ENCODE measurements around the gene EFCAB6.

Gene EFCAB6

DNA sequence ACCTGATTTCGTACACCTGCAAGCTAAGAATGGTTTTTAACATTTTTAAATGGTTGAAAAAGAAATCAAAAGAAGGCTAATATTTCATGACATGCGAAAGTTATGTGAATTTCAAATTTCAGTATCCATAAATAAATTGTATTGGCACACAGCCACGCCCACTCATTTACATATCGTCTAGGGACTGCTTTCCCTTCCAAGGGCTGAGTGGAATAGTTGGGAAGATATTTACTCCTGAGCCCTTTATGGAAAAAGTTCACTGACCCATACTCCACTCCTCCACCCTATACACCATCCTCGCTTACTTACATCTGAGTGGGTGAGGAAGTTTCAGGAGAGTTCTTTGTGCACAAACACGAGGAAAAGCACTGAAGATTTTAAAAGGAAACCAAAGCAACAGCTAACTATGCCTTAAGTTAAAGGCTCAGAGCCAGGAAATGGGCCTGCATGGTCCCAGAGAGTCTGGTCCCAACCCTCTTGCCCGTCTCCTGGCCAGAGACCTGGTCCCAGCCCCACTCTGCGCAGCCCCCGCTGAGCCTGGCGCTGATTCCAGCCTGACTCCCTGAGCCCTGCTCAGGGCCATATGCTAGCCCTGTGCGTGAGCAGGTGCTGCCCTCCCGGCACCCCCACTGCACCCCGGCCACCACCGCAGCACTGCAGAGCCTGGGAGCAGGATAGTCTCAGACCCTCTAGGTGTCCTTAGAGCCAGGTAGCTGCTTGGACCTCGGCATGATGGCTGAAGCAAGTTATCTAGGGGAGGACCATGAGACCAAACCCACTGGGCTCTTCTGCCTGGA is 69.8 kb downstream of the EFCAB6 start:
- no peak for DNase-seq

DNA sequence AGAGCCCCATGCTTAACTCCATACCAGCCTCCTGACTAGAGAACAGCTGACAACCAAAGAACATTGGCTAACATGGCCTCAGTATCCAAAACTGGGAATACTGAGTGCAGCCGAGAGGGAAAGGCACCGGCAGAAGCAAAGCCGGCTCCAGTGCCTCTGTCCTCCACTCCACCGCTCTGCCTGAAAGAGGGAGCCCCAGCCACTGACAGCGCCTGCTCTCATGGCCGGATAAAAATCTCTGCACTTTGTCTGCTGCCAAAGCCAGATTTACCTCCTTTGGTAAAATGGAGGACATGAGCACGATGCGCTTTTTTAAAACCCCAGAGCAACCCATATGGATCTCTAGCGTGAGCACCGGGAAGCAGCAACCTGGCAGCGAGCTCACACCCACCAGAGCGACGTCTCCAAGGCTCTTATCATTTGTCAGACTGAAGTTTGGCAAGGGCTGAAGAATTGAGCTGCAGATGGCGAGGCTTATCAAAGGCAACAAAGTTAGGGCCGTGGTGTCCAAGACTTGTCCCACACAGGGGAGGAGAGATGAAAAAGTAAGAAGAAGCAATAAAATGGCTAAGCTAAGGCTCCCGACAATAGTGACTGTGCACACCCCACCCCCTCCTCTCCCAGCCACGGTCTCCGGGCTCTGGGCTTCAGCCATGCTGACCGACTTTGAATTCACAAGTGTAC is 71.4 kb downstream of the EFCAB6 start:
- DNase-seq = no peak

DNA sequence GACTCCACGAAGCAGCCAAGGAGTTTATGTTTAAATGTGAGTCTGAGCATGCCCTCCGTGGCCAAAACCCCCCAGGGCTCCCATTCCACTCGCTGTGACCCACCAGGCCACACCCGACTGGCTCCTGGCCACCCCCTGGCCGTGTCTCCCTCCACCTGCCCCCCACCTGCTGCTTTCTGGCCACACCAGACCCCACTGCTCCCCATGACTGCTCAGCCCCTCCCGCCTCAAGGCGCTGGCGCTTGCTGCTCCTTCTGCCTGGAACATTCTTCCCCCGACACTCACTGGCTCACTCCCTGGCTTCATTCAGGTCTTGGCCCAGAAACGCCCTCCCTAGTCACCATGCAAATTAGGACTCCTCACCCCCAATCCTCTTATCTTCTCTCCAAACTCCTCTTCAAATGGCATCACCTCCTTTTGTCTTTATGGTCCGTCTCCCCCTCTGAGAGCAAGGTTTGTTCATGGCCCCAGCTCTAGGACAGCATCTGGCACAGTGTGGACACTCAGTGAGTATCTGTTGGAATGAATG is 72.2 kb downstream of the EFCAB6 start:
- no peak for DNase-seq

DNA sequence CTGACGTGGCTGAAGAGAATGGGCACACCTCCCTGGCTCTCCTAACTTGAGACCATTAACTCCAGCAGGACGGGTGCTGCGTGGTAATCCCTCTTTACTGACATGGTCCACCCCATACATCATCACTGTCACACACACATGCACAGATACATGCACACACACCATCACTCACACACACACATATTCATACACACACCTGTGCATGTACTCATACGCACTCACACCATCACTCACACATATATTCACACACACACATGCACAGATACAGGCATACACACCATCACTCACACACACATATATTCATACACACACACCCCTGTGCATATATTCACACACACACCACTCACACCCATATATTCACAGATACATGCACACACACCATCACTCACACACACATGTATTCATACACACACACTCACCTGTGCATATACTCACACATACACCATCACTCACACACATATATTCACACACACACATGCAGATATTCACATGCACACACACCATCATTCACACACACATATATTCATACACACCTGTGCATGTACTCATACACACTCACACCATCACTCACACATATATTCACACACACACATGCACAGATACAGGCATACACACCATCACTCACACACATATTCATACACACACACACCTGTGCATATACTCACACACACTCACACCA is 74.8 kb downstream of the EFCAB6 start:
- DNase-seq = no peak

DNA sequence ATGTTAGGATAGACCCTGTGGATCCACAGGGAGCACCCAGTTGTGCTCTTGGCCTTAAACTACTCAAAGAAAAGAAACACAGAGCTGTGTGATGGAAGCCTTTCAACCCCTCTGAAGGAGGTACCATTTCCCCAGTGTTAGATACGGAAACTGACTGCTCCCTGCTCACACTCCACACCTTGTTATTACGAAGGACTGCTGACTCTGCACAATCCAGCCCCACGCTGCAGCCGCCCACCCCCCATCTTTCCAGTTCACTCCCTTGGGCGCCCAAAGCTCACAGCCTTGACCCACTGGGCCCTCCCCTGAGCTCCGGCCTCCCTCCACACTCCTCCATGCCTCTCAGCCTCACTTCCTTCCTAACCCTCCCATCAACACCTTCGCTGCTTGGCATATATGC is 75.5 kb downstream of the EFCAB6 start:
- DNase-seq = no peak

DNA sequence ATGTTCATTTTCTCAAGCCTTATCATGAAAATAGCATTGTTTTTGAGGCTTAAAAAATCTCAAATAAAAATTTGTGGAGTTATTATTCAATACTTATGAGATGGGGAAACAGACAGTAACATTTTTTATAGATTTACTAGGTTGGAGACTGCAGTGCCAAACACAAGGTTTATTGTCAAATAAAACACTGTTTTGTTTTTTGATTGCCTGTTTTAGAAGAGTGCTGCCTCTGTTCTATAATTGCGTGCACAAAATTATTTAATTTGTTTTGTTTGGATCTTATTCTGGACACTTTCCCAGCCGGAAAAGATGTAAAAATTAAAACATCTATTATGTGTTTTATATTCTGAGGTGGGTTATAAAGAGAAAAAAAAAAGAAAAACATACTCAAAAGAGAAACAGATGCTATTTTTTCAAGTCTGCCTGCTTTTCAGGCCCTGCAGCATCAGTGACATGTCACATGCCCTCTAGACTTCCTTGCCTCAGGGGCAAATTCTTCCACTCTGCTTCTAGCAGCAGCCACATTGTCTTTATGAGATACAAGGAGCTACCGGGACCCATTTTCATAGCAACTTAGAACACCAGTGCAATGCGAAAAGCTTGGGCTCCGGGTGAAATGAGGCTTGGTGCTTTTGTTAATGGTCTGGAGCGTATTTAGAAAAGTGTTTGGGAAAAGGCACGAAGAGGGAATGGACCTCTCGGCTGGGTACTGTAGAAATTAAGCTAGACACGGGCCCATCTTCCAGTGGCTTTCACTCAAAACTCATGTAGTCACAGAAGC is 77.5 kb downstream of the EFCAB6 start:
- DNase-seq = no peak

DNA sequence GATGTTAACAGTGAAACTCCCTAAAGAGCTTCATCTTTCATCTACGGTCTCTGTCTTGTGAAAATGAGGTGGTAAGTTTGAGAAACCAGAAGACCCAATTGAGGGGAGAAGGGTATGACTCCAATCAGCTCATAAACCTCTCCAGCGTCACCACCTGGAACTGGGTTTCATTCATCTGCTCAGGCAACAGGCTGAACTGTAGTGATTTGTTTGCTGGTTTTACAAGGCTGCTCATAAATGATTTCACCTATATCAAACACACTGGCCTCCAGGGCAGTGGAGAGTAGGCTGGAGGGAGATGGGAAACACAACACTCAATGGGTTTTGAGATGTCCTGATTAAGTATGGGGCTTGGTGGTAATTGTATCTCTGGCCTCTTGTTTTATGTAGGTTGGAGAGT is 79.0 kb downstream of the EFCAB6 start:
- DNase-seq = no peak

DNA sequence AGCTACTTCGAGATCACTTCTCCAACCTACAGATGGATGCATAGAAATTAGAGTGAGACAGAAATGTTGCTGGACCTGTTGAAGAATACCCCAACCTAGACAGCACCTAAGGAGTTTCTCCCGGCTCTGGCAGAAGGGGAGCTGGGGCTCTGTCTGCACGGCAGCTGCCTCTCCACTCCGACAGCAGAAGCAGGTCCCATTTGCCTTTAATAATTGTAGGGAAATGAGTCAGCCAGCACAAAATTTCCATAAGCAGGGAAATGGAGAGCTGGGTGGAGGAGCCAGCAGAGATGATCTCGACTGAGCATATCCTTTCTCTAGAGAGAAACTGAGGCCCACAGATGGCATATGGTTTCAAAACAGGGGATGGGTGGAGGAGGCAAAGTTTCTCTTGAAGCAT is 80.1 kb downstream of the EFCAB6 start:
- no peak for DNase-seq

DNA sequence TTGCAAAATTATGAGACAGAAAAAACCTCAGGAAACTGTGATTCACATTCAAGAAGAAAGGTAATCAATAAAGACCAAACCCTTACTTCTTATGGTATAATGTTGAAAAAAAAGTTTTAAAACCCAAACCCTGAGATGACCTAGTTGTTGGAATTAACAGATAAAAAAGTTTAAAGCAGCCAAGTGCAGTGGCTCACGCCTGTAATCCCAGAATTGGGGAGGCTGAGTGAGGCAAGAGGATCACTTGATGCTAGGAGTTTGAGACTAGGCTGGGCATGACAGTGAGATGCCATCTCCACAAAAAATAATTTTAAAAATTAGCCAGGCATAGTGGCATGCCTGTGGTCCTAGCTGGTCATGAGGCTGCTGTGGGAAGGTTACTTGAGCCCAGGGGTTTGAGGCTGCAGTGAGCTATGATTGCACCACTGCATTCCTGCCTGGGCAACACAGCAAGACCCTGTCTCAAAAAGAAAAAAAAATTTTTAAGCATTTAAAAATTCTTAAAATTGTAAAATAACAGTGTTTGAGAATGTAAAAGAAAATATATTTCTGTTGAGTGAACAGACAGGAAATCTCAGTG is 85.1 kb downstream of the EFCAB6 start:
- DNase-seq = no peak

DNA sequence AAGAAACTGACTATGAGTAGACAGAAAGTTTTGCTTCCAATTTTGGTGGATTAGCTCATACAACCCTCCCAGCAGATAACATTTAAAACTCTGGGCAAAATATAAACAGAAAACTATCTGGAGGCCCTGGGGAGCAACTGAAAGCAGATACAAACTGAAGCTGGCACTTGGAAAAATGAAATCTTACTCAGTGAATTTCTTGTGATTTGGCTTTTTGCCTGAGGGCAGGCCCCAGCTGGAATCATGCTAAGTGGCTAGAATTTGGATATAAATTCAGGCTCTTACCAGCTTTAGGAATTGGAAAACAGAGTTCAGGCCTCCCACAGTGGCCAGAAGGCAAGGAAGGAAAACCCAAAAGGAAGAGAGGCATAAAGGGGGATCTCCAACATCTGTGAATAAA is 85.8 kb downstream of the EFCAB6 start:
- no peak for DNase-seq

DNA sequence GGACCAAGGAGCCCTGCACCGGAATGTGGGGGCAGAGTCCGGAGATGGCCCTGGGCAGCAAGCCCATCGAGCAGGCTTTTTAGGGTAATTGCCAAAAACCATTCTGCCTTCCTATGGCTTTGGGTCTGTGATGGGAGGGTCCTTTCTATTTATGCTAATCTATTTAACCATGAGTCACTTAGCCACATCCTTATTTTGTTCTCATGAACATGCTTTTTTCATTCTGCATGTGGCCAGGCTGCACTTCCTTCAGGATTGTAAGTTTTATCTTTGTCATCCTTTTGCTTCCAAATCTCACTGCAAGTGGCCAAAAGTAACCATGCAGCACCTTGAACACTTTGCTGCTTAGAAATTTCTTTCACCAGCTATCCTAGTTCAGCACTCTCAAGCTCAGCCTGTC is 88.3 kb downstream of the EFCAB6 start:
- no peak for DNase-seq

DNA sequence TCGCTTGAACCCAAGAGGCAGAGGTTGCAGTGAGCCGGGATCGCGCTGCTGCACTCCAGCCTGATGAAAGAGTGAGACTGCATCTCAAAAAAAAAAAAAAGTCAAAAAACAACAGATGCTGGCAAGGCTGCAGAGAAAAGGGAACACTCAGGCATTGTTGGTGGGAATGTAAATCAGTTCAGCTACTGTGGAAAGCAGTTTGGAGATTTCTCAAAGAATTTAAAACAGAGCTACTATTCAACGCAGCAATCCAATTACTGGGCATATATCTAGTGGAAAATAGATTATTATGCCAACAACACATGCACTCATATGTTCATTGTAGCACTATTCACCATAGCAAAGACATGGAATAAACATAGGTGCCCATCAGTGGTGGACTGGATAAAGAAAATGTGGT is 89.7 kb downstream of the EFCAB6 start:
- DNase-seq = no peak

DNA sequence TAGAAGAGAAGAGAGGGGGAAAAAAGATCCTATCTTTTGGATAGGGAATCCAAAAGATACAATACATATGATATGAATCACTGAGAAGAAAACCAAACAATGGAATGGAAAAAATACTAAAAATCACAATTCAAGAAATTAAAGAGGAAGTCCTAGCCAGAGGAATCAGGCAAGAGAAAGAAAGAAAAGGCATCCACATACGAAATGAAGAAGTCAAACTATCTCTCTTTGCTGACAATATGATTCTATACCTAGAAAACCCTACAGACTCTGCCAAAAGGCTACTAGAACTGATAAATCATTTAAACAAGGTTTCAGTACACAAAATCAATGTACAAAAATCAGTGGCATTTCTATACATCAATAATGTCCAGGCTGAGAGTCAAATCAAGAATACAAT is 91.4 kb downstream of the EFCAB6 start:
- no peak for DNase-seq

DNA sequence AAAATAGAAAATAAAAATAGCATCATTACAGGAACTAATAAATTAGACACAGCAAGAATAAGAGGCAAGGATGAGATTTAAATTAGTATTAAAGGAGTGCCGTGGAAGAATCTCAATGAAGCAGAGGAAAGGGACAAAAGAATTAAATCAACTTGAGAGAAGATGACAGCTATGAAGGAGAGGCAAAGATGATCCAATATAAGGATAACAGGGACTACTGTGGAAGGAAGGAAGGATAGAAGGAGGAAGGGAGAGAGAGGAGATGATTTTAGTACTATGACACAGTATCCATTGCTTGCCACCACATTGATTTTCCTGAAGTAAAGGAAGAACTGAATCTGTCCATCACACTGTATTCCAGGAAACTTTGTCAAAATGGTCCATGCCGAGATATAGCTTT is 98.0 kb downstream of the EFCAB6 start:
- no peak for DNase-seq

DNA sequence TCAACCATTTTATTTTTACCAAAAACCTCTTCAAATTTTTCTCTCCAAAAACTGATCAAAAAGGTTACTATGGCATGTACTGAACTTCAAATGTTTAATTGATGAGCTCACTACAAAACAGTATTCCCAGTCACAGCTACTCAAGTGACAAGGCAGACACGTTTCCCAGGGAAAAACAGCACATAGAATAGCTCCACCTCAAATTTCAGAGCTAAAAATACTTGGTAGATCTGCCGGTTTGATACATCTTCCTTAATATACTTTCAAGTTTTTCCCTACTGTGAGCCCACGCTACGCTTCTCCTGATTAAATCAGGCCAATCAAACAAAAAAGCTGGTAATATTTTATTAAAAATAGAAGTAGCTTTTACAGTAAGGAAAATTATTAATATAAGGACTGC is 100.4 kb downstream of the EFCAB6 start:
- no peak for DNase-seq

DNA sequence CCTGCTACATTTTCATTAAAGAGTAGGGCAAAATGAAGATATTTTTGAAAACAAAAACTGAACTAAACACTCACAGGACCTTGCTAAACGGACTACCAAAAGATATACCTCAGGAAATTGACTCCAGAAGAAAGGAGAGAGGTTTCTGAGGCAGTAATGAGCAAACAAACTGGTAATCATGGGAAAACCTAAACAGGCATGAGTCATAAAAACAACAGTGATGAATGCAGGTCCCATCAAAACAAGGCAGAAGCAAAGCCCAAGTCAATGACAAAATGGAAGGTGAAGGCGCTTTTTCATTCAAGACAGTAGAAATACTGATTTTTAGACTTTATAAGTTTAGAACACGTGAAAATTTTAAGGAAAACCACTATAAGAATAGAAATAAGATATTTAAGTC is 104.5 kb downstream of the EFCAB6 start:
- DNase-seq = no peak

DNA sequence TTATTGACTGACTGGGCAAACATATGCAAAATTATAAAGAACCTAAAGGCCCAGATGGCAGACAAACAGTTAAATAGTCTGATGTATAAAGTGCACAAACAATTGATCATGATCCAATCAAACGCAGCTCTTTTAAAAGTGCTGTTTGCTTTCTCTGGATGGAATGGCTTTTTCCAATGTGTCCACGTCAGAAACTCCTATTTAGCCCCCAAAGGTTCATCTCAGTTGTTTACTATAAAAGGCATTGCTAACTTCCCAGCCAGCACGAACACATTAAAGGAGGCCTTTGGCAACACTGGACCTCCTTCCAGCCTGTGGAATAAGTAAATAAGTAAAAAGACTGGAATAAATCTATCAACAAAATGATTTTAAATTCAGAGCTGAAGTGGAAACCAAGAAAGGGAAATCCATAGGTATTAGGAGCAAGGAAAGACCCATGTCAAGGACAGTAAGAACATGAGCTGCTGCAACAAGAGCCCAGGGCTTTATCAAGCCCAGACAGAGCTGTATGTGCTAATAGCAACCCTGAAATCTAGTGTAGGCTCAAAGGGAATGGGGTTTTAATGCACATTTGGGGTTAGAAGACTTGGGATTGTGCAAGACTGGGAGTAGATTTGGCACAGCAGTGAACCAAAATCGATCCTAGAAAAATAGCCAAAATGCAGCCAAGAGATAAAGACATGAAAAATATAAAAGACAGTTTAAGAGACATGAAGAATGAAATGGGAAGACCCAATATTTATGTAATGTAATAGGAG is 105.4 kb downstream of the EFCAB6 start:
- DNase-seq = no peak

DNA sequence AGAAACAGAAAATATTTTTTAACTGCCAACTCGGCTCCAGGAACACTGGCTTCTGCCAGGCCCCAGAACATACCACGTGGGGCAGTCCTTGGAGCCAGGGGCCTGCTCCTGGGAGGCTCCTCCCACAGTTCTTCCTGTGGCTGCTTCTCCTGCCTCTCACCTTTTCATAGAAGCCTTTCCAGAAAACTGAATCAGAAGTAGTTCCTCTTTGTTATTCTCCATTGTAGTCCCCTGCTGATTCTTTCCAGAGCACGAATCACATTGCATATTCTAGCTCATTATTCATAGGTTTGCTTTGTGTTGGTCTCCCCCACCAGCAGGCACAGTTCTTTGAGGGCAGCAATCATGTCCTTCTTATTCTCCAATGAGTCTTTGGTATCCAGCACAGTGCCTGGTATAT is 106.0 kb downstream of the EFCAB6 start:
- DNase-seq = no peak

DNA sequence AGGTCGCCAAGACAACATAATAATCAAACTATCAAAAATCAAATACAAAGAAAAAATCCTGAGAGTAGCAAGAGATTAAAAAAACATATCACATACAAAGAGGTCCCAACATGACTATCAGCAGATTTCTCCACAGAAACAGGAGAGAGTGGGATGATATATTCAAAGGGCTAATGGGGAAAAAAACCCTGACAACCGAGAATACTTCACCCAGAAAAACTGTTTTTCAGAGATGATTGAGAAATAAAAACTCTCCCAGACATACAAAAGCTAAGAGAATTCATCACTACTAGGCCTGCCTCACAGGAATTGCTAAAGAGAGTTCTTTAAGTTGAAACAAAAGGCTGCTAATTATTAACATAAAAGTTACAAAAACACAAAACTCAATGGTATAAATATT is 108.1 kb downstream of the EFCAB6 start:
- no peak for DNase-seq

DNA sequence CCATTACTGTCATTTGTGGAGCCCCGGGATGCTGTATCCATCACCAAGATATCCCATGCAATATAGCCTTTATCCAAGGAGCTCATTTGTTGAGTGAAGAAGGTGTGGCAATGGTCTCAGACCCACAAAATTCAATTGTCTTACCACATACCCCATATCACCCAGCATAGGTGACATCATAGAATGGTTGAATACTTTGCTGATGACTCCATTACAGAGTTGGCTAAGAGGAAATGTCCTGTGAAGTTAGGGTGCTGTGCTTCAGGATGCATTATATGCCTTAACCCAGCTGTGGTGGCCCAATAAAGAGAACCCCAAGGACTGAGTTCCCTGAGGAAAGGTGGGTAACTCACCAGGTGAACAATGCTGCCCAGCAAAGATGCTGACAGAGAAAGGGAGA is 113.7 kb downstream of the EFCAB6 start:
- DNase-seq = no peak

DNA sequence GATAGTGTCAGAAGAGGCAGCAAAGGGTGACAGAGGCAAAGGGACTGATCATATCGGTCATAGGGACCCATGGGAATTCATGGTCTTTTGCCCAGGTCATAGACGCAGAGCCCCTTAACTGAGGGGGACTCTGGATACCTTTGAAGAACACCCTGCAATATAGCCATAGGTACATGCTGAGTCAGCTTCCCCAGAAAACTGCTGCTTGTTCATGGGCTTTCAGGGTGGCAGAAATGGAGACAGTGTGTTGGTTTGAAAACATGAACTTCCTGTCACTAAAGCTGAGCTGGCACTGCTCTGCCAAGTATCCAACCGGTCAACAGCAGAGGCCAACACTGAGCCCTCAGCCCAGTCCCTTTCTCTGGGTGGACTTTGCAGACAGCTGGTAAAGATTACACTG is 114.2 kb downstream of the EFCAB6 start:
- DNase-seq = no peak

DNA sequence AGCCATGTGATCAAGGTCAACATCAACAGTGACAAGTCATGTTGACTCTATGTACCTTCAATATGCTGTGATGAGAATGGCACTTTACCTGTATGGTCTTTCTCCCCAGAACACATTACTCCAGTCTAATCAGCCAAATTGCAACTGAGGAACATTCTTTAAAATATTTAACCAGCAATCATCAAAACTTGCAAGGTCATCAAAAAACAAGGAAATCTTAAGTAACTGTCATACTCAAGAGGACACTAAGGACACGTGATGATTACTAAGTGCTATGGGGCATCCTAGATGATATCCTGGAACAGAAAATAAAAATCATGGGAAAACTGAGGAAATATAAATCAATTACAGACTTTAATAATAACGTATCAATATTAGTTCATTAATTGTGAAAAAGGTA is 118.9 kb downstream of the EFCAB6 start:
- no peak for DNase-seq

Data from stimulated activated CD4-positive, alpha-beta T cell treated with anti-CD3 and anti-CD28 coated beads, Interleukin-4, amount 100 ng/mL, for 24 hours (primary cell).